ENCODE data around the gene DPP6. TPM values are rescaled to one million over a fixed set of nuclear protein-coding genes. Genes with fewer than 3 reads are reported as not detected.
"Not testable (repeated sequence)": the region's sequence is repeated elsewhere in the genome, so short reads cannot be mapped to it uniquely, and the experiment has no call there.

Gene DPP6
- total RNA-seq, 4 donors from 2014 or later = 0.94 to 1.9 TPM; not detected in 2

DNA sequence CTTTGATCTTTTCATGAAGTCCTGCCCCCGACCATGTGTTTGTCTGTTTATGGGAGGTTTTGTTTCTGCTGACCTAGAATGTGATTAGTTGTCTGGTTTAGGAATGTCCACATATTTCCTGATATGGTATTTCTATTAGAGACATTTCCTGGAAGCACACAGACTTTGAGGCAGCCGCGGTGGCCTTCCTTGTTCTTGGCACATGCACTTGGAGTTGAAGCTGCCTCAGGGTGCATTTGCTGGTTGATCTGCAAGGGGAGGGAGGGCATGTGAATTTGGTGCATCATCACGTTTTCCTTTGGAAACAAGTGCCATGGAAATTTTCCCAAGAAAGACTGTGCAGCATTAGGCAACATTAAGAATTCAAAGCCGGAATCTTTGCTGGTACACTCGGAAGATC, 622.0 kb downstream of the DPP6 start:
- no peaks in the 10 kb centered on the region for H3K36me3 ChIP-seq
- H3K27ac ChIP-seq = no peak overlapping the region
- in situ Hi-C loops (cut with MboI; ENCODE audit: low sequenced_read_pairs in 4 of 4) (no loop called here), intact Hi-C loops (cut with DNase I; ENCODE audit: low total_unique reads) (no loop called here)
- H3K4me1 ChIP-seq = no peaks in the 10 kb centered on the region
- H3K4me3 ChIP-seq = no peak overlapping the region
- ATAC-seq (no peak), DNase-seq (no peak)
- TF ChIP-seq POLR2A (IDR thresholded peaks at IDR 0.05) = no peak
- TF ChIP-seq, protein P1, sequence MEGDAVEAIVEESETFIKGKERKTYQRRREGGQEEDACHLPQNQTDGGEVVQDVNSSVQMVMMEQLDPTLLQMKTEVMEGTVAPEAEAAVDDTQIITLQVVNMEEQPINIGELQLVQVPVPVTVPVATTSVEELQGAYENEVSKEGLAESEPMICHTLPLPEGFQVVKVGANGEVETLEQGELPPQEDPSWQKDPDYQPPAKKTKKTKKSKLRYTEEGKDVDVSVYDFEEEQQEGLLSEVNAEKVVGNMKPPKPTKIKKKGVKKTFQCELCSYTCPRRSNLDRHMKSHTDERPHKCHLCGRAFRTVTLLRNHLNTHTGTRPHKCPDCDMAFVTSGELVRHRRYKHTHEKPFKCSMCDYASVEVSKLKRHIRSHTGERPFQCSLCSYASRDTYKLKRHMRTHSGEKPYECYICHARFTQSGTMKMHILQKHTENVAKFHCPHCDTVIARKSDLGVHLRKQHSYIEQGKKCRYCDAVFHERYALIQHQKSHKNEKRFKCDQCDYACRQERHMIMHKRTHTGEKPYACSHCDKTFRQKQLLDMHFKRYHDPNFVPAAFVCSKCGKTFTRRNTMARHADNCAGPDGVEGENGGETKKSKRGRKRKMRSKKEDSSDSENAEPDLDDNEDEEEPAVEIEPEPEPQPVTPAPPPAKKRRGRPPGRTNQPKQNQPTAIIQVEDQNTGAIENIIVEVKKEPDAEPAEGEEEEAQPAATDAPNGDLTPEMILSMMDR (IDR thresholded peaks at IDR 0.05 in 4 of 5, conservative IDR thresholded peaks at IDR 0.05 in 1 of 5) = no peak
- H3K27me3 ChIP-seq = no peaks in the 10 kb centered on the region
- no peaks in the 10 kb centered on the region for H3K9me3 ChIP-seq

DNA sequence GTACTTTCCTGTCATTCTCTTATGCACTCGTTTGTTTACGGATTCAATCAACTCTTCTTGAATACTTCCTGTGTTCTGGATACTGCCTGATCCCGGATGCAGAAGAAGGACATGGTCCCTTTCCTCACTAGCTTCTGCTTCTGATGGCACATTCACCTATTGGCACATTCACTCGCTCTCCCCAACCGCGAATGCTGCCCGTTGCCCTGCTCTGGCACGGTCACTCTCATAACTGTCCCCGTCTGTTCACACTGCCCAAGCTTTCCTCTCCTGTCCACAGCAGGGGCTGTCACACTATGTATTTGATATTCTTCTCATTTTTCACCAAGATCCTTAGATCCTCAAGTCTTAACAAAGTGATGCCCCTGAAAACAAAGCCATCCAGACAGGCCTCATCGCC, 623.4 kb downstream of the DPP6 start:
- in situ Hi-C loops (cut with MboI; ENCODE audit: low sequenced_read_pairs in 4 of 4) (no loop called here), intact Hi-C loops (cut with DNase I; ENCODE audit: low total_unique reads) (no loop called here)
- Histone ChIP-seq H3K4me1 (no peaks in the 10 kb centered on the region), H3K27ac (no peak overlapping the region), H3K9me3 (no peaks in the 10 kb centered on the region), H3K36me3 (no peaks in the 10 kb centered on the region), H3K4me3 (no peak overlapping the region), H3K27me3 (no peaks in the 10 kb centered on the region)
- TF ChIP-seq, protein P1 (IDR thresholded peaks at IDR 0.05 in 4 of 5, conservative IDR thresholded peaks at IDR 0.05 in 1 of 5) = no peak
- no peak for TF ChIP-seq POLR2A (IDR thresholded peaks at IDR 0.05)
- DNase-seq (no peak), ATAC-seq (no peak)

DNA sequence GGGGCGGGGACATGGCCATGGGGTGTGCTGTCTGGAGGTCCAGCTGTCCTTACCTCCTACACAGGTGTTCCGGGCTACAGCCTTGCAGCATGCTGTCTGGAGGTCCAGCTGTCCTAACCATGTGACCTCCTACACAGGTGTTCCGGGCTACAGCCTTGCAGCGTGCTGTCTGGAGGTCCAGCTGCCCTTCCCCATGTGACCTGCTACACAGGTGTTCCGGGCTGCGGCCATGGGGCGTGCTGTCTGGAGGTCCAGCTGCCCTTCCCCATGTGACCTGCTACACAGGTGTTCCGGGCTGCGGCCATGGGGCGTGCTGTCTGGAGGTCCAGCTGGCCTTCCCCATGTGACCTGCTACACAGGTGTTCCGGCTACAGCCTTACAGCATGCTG, 623.8 kb downstream of the DPP6 start:
- intact Hi-C loops (cut with DNase I; ENCODE audit: low total_unique reads); H3K4me1 ChIP-seq; H3K27ac ChIP-seq; in situ Hi-C loops (cut with MboI; ENCODE audit: low sequenced_read_pairs in 4 of 4); H3K27me3 ChIP-seq; ATAC-seq; H3K4me3 ChIP-seq; DNase-seq; H3K36me3 ChIP-seq; H3K9me3 ChIP-seq: not testable (repeated sequence)

DNA sequence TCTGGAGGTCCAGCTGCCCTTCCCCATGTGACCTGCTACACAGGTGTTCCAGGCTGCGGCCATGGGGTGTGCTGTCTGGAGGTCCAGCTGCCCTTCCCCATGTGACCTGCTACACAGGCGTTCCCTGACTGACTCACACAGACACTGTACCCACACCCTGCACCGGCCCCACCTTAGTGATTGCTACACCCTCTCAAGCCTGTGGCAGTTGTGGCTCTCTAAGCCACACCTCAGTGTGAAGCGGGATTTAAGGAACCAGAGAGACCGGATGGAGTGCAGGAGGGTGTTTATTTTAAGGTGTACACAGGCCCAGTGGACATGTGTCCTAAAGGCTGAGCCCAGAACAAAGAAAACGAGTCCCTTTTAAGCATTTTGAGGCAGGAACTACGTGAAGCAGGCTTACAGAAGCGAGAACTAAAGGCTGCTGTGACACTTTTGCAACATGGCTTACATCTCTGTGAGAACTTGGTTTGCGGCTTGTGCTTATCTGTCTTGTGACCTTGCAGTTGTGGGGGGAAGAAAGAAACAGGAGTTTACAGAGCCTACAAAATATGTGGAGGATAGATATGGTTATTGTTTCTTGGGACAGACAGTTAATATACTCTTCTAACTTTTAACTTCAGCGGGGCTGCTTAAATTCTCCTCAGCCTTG, 624.4 kb downstream of the DPP6 start:
- in situ Hi-C loops (cut with MboI; ENCODE audit: low sequenced_read_pairs in 4 of 4) = no loop called here
- Histone ChIP-seq H3K36me3 (no peaks in the 10 kb centered on the region), H3K4me3 (no peak overlapping the region), H3K27ac (no peak overlapping the region), H3K9me3 (no peaks in the 10 kb centered on the region), H3K27me3 (no peaks in the 10 kb centered on the region), H3K4me1 (no peaks in the 10 kb centered on the region)
- intact Hi-C loops (cut with DNase I; ENCODE audit: low total_unique reads) = no loop called here
- TF ChIP-seq, protein P1 (IDR thresholded peaks at IDR 0.05 in 4 of 5, conservative IDR thresholded peaks at IDR 0.05 in 1 of 5) = no peak
- no peak for TF ChIP-seq POLR2A (IDR thresholded peaks at IDR 0.05)
- no peak for DNase-seq
- ATAC-seq = no peak

DNA sequence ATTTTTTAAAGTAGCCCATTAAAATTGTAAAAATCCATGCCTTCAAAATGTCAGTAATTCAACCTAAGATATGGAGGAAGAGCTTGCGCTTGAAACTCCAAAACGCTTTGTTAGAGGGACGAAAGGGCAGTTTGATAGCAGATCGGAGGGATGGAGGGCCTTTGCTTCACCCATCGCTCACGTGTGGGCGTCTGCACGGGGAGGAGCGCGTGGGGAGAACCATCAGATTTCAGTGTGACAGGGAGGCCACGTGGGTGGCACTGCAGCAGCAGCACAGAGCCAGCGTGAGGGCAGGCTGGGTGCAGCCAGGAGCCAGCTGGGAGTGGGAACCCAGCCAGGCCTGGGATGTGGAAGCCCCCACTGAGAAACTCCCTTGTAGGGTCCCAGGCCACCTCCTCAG, 625.3 kb downstream of the DPP6 start:
- no peak overlapping the region for H3K27ac ChIP-seq
- no peaks in the 10 kb centered on the region for H3K4me1 ChIP-seq
- no peaks in the 10 kb centered on the region for H3K27me3 ChIP-seq
- no peaks in the 10 kb centered on the region for H3K36me3 ChIP-seq
- no peaks in the 10 kb centered on the region for H3K9me3 ChIP-seq
- DNase-seq = no peak
- H3K4me3 ChIP-seq = no peak overlapping the region
- no peak for TF ChIP-seq POLR2A (IDR thresholded peaks at IDR 0.05)
- TF ChIP-seq, protein P1 (IDR thresholded peaks at IDR 0.05 in 4 of 5, conservative IDR thresholded peaks at IDR 0.05 in 1 of 5) = no peak
- in situ Hi-C loops (cut with MboI; ENCODE audit: low sequenced_read_pairs in 4 of 4) = no loop called here
- intact Hi-C loops (cut with DNase I; ENCODE audit: low total_unique reads) = no loop called here
- ATAC-seq = no peak

DNA sequence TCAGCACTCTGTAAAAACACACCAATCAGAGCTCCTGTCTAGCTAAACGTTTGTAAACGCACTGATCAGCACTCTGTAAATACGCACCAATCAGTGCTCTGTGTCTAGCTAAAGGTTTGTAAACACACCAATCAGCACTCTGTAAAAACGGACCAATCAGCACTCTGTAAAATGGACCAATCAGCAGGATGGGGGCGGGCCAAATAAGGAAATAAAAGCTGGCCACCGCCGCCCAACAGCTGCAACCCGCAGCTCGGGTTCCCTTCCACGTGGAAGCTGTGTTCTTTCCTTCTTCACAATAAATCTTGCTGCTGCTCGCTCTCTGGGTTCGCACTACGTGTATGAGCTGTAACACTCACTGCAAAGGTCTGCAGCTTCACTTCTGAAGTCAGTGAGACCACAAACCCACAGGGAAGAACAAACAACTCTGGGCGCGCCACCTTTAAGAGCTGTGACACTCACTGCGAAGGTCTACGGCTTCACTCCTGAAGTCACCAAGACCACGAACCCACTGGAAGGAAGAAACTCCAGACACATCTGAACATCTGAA, 625.9 kb downstream of the DPP6 start:
- DNase-seq; H3K4me1 ChIP-seq; in situ Hi-C loops (cut with MboI; ENCODE audit: low sequenced_read_pairs in 4 of 4); H3K4me3 ChIP-seq; H3K27me3 ChIP-seq; intact Hi-C loops (cut with DNase I; ENCODE audit: low total_unique reads); H3K9me3 ChIP-seq; H3K27ac ChIP-seq; H3K36me3 ChIP-seq; ATAC-seq: not testable (repeated sequence)
